Astrocyte of the spinal cord (primary cell): Measurements from ENCODE around the gene PRPF38A.

ENCODE experiments used
- DNase-seq: peaks from one replicate; pipeline ENCODE4 v3.0.0; 2011; ENCODE audit warnings: low read depth, low spot score
- H3K4me3 ChIP-seq: 2 replicates; pipeline ENCODE4 v1.5.1; 2011; ENCODE audit warnings: low read depth, mild to moderate bottlenecking, low read length, moderate library complexity
- CTCF ChIP-seq: IDR thresholded peaks from 2 replicates; pipeline ENCODE4 v1.5.1; 2012; ENCODE audit warnings: low read depth, mild to moderate bottlenecking, low read length, inconsistent platforms
- in situ Hi-C: cut with HindIII; loops from 2 replicates; pipeline ENCODE4 v1.10.0; 2017; ENCODE audit warnings: low sequenced_read_pairs

Gene PRPF38A

GRCh38 chr1:52427152-52427551 is 22.8 kb downstream of the PRPF38A start:
- DNase-seq = no peak
- TF ChIP-seq CTCF = no peak
- H3K4me3 ChIP-seq = no peak overlapping the region
- in situ Hi-C loops = no loop called here

- no peak for TF ChIP-seq CTCF
- H3K4me3 ChIP-seq = no peak overlapping the region
- in situ Hi-C loops = no loop called here
- no peak for DNase-seq
These were observed 28.4 kb downstream of the PRPF38A start for GRCh38 chr1:52432807-52433206.

GRCh38 chr1:52435211-52435610 is 30.8 kb downstream of the PRPF38A start:
- H3K4me3 ChIP-seq = no peak overlapping the region
- no peak for DNase-seq
- in situ Hi-C loops = no loop called here
- TF ChIP-seq CTCF = no peak

- in situ Hi-C loops = no loop called here
- no peak for TF ChIP-seq CTCF
- no peak overlapping the region for H3K4me3 ChIP-seq
- DNase-seq = no peak
These were observed 31.2 kb downstream of the PRPF38A start for GRCh38 chr1:52435650-52436049.

GRCh38 chr1:52436817-52437216 is 32.4 kb downstream of the PRPF38A start:
- H3K4me3 ChIP-seq = no peak overlapping the region
- in situ Hi-C loops = no loop called here
- no peak for DNase-seq
- TF ChIP-seq CTCF = no peak

GRCh38 chr1:52439976-52440375 is 35.6 kb downstream of the PRPF38A start:
- TF ChIP-seq CTCF = no peak
- DNase-seq = no peak
- H3K4me3 ChIP-seq = no peak overlapping the region
- in situ Hi-C loops = no loop called here

- no peak for TF ChIP-seq CTCF
- in situ Hi-C loops = no loop called here
- no peak for DNase-seq
- H3K4me3 ChIP-seq = no peak overlapping the region
These were observed 40.1 kb downstream of the PRPF38A start for GRCh38 chr1:52444463-52444862.
